ENCODE data around the gene IGF1R. TPM values are rescaled to one million over a fixed set of nuclear protein-coding genes. Genes with fewer than 3 reads are reported as not detected.

Gene IGF1R
- total RNA-seq, 1 experiment from 2014 or later = 125 TPM

DNA sequence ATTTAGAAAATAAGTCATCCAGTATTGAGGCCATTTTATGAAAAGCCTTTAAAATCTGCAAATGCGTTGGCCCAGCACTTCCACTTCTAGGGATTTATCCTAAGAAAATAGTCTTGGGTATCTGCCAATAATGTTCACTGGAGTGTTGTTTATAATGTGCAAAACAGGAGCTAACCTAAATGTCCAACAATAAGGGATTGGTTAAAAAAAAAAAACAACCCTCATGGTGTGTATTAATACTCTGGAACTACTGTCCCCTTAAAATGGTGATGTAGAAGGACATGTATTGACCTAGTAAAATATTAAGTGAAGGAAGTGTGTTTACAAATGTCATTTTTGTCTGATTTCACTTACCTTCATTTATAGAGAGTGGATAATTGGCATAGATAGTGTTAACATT lies 58.0 kb downstream of the IGF1R start:
- DNase-seq (ENCODE audit: low spot score) (no peak), ATAC-seq (no peak)
- no peak overlapping the region for H3K27ac Mint-ChIP-seq
- peaks cover 62% of the 10 kb centered on the region for H3K4me1 Mint-ChIP-seq
- no peak overlapping the region for H3K4me3 Mint-ChIP-seq
- H3K36me3 Mint-ChIP-seq = peaks cover 21% of the 10 kb centered on the region
- POLR2A ChIA-PET = no interaction called here
- CTCF ChIA-PET = no interaction called here
- peaks cover 1% of the 10 kb centered on the region; the same call in 1 of the 2 replicates for H3K9me3 Mint-ChIP-seq
- TF ChIP-seq ZNF671 (CRISPR knock-in tag; IDR thresholded peaks at IDR 0.05) = no peak
- TF ChIP-seq ESRRA (CRISPR knock-in tag; IDR thresholded peaks at IDR 0.05; ENCODE audit: borderline replicate concordance) = no peak
- no peak for TF ChIP-seq CREM (CRISPR knock-in tag; IDR thresholded peaks at IDR 0.05)
- TF ChIP-seq, protein P1, sequence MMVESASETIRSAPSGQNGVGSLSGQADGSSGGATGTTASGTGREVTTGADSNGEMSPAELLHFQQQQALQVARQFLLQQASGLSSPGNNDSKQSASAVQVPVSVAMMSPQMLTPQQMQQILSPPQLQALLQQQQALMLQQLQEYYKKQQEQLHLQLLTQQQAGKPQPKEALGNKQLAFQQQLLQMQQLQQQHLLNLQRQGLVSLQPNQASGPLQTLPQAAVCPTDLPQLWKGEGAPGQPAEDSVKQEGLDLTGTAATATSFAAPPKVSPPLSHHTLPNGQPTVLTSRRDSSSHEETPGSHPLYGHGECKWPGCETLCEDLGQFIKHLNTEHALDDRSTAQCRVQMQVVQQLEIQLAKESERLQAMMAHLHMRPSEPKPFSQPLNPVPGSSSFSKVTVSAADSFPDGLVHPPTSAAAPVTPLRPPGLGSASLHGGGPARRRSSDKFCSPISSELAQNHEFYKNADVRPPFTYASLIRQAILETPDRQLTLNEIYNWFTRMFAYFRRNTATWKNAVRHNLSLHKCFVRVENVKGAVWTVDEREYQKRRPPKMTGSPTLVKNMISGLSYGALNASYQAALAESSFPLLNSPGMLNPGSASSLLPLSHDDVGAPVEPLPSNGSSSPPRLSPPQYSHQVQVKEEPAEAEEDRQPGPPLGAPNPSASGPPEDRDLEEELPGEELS (CRISPR knock-in tag; IDR thresholded peaks at IDR 0.05) = no peak
- TF ChIP-seq, protein P2, sequence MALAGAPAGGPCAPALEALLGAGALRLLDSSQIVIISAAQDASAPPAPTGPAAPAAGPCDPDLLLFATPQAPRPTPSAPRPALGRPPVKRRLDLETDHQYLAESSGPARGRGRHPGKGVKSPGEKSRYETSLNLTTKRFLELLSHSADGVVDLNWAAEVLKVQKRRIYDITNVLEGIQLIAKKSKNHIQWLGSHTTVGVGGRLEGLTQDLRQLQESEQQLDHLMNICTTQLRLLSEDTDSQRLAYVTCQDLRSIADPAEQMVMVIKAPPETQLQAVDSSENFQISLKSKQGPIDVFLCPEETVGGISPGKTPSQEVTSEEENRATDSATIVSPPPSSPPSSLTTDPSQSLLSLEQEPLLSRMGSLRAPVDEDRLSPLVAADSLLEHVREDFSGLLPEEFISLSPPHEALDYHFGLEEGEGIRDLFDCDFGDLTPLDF (CRISPR knock-in tag; IDR thresholded peaks at IDR 0.05) = no peak
- TF ChIP-seq ZNF121 (CRISPR knock-in tag; IDR thresholded peaks at IDR 0.05) = no peak
- TF ChIP-seq, protein P3, sequence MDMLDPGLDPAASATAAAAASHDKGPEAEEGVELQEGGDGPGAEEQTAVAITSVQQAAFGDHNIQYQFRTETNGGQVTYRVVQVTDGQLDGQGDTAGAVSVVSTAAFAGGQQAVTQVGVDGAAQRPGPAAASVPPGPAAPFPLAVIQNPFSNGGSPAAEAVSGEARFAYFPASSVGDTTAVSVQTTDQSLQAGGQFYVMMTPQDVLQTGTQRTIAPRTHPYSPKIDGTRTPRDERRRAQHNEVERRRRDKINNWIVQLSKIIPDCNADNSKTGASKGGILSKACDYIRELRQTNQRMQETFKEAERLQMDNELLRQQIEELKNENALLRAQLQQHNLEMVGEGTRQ (CRISPR knock-in tag; IDR thresholded peaks at IDR 0.05) = no peak
- TF ChIP-seq EMX1 (CRISPR knock-in tag; IDR thresholded peaks at IDR 0.05) = no peak
- TF ChIP-seq, protein P4, sequence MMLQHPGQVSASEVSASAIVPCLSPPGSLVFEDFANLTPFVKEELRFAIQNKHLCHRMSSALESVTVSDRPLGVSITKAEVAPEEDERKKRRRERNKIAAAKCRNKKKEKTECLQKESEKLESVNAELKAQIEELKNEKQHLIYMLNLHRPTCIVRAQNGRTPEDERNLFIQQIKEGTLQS (CRISPR knock-in tag; conservative IDR thresholded peaks at IDR 0.05) = no peak
- TF ChIP-seq, protein P5, sequence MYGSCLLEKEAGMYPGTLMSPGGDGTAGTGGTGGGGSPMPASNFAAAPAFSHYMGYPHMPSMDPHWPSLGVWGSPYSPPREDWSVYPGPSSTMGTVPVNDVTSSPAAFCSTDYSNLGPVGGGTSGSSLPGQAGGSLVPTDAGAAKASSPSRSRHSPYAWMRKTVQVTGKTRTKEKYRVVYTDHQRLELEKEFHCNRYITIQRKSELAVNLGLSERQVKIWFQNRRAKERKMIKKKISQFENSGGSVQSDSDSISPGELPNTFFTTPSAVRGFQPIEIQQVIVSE (CRISPR knock-in tag; IDR thresholded peaks at IDR 0.05; ENCODE audit: borderline replicate concordance) = no peak
- no peaks in the 10 kb centered on the region for H3K27me3 Mint-ChIP-seq (ENCODE audit: low read depth)

DNA sequence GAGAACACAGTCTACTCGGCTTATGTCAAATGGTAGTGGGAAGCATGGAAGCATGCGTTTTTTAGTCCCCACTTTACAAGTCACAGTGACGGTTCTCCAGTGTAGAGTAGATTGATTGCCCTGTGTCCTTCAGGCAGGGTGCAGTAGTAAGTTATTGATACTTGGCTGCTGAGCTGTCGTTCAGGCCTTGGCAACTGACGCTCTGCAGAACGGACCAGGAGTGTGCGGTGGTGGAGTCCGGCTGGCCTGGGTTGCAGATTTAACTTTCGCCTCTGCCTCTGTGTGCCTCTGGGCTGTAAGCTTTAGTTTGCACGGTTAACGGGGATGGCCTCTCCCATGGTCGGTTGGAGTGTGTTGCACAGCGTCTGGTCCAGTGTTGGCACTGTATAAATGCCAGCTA lies 58.6 kb downstream of the IGF1R start:
- H3K4me3 Mint-ChIP-seq = no peak overlapping the region
- H3K36me3 Mint-ChIP-seq = peaks cover 27% of the 10 kb centered on the region
- peaks cover 7% of the 10 kb centered on the region for H3K9me3 Mint-ChIP-seq
- no peaks in the 10 kb centered on the region for H3K27me3 Mint-ChIP-seq (ENCODE audit: low read depth)
- H3K4me1 Mint-ChIP-seq = peaks cover 64% of the 10 kb centered on the region
- no peak overlapping the region for H3K27ac Mint-ChIP-seq
- DNase-seq (ENCODE audit: low spot score) (no peak), ATAC-seq (no peak)
- CTCF ChIA-PET = no interaction called here
- POLR2A ChIA-PET = no interaction called here
- TF ChIP-seq, protein P6, sequence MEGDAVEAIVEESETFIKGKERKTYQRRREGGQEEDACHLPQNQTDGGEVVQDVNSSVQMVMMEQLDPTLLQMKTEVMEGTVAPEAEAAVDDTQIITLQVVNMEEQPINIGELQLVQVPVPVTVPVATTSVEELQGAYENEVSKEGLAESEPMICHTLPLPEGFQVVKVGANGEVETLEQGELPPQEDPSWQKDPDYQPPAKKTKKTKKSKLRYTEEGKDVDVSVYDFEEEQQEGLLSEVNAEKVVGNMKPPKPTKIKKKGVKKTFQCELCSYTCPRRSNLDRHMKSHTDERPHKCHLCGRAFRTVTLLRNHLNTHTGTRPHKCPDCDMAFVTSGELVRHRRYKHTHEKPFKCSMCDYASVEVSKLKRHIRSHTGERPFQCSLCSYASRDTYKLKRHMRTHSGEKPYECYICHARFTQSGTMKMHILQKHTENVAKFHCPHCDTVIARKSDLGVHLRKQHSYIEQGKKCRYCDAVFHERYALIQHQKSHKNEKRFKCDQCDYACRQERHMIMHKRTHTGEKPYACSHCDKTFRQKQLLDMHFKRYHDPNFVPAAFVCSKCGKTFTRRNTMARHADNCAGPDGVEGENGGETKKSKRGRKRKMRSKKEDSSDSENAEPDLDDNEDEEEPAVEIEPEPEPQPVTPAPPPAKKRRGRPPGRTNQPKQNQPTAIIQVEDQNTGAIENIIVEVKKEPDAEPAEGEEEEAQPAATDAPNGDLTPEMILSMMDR (IDR thresholded peaks at IDR 0.05) = no peak
- TF ChIP-seq, protein P7, sequence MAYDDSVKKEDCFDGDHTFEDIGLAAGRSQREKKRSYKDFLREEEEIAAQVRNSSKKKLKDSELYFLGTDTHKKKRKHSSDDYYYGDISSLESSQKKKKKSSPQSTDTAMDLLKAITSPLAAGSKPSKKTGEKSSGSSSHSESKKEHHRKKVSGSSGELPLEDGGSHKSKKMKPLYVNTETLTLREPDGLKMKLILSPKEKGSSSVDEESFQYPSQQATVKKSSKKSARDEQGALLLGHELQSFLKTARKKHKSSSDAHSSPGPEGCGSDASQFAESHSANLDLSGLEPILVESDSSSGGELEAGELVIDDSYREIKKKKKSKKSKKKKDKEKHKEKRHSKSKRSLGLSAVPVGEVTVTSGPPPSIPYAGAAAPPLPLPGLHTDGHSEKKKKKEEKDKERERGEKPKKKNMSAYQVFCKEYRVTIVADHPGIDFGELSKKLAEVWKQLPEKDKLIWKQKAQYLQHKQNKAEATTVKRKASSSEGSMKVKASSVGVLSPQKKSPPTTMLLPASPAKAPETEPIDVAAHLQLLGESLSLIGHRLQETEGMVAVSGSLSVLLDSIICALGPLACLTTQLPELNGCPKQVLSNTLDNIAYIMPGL (CRISPR knock-in tag; IDR thresholded peaks at IDR 0.05) = no peak
- TF ChIP-seq ETV6 (CRISPR knock-in tag; IDR thresholded peaks at IDR 0.05) (no peak), ELF4 (CRISPR knock-in tag; IDR thresholded peaks at IDR 0.05; ENCODE audit: low read depth) (no peak), ZNF317 (CRISPR knock-in tag; IDR thresholded peaks at IDR 0.05; ENCODE audit: borderline replicate concordance, low read depth) (no peak), ZNF219 (CRISPR knock-in tag; IDR thresholded peaks at IDR 0.05; ENCODE audit: borderline replicate concordance) (no peak), KAT7 (CRISPR knock-in tag; IDR thresholded peaks at IDR 0.05; ENCODE audit: borderline replicate concordance) (no peak), ZNF671 (CRISPR knock-in tag; IDR thresholded peaks at IDR 0.05) (no peak), JAZF1 (CRISPR knock-in tag; IDR thresholded peaks at IDR 0.05) (no peak), RELA (CRISPR knock-in tag; IDR thresholded peaks at IDR 0.05; ENCODE audit: borderline replicate concordance) (no peak)
- TF ChIP-seq, protein P8, sequence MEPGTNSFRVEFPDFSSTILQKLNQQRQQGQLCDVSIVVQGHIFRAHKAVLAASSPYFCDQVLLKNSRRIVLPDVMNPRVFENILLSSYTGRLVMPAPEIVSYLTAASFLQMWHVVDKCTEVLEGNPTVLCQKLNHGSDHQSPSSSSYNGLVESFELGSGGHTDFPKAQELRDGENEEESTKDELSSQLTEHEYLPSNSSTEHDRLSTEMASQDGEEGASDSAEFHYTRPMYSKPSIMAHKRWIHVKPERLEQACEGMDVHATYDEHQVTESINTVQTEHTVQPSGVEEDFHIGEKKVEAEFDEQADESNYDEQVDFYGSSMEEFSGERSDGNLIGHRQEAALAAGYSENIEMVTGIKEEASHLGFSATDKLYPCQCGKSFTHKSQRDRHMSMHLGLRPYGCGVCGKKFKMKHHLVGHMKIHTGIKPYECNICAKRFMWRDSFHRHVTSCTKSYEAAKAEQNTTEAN (CRISPR knock-in tag; IDR thresholded peaks at IDR 0.05) = no peak
- TF ChIP-seq, protein P9, sequence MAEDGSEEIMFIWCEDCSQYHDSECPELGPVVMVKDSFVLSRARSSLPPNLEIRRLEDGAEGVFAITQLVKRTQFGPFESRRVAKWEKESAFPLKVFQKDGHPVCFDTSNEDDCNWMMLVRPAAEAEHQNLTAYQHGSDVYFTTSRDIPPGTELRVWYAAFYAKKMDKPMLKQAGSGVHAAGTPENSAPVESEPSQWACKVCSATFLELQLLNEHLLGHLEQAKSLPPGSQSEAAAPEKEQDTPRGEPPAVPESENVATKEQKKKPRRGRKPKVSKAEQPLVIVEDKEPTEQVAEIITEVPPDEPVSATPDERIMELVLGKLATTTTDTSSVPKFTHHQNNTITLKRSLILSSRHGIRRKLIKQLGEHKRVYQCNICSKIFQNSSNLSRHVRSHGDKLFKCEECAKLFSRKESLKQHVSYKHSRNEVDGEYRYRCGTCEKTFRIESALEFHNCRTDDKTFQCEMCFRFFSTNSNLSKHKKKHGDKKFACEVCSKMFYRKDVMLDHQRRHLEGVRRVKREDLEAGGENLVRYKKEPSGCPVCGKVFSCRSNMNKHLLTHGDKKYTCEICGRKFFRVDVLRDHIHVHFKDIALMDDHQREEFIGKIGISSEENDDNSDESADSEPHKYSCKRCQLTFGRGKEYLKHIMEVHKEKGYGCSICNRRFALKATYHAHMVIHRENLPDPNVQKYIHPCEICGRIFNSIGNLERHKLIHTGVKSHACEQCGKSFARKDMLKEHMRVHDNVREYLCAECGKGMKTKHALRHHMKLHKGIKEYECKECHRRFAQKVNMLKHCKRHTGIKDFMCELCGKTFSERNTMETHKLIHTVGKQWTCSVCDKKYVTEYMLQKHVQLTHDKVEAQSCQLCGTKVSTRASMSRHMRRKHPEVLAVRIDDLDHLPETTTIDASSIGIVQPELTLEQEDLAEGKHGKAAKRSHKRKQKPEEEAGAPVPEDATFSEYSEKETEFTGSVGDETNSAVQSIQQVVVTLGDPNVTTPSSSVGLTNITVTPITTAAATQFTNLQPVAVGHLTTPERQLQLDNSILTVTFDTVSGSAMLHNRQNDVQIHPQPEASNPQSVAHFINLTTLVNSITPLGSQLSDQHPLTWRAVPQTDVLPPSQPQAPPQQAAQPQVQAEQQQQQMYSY (CRISPR knock-in tag; IDR thresholded peaks at IDR 0.05) = no peak

Data from WTC11 (cell line).